Stomach (tissue), 4 donors: ENCODE measurements around the gene CRADD.

ENCODE experiments used
- CTCF ChIP-seq, 7 experiments: fragments of 450-650 bp in 4 of 7; fragments of 200-600 bp in 3 of 7; sonication (generic) in 3 of 7; IDR thresholded peaks; one replicate each; pipeline ENCODE4 v1.5.1; 2016 to 2019; ENCODE audit warnings: antibody characterized with exemption in 7 of 7, control low read depth in 2 of 7, mild to moderate bottlenecking in 1 of 7
- POLR2AphosphoS5 ChIP-seq, 3 donors: sonication (generic); formaldehyde crosslinking; IDR thresholded peaks; one replicate each; pipeline ENCODE4 v1.6.1; 2016; ENCODE audit warnings: antibody characterized with exemption in 3 of 3

GRCh38 chr12:93944201-93944600 is 267.0 kb downstream of the CRADD start:
- TF ChIP-seq CTCF (IDR thresholded peaks at IDR 0.05), result no peak
- TF ChIP-seq POLR2AphosphoS5 (IDR thresholded peaks at IDR 0.05), result no peak
